Mesenteric fat pad (tissue), 1 donor: ENCODE measurements around the gene CWC15. TPM values are rescaled to one million over a fixed set of nuclear protein-coding genes. Genes with fewer than 3 reads are reported as not detected.
"Not testable (repeated sequence)": the region's sequence is repeated elsewhere in the genome, so short reads cannot be mapped to it uniquely, and the experiment has no call there.

Experiments
- DNase-seq: peaks from one replicate; pipeline ENCODE4 v3.0.0-alpha.2; 2020; ENCODE audit warnings: low spot score
- long read RNA-seq: library from polyadenylated mRNA; unstranded; transcript quantifications from one replicate; pipeline ENCODE4 v2.0.0, GENCODE V29; 2020
- total RNA-seq: library from RNA; stranded (reverse); fragmentation: NEBNext Ultra II Directional; extraction: Animal tissue kit (Norgen Biotek cat#: 25700); gene quantifications from one replicate; pipeline ENCODE4 v1.2.1, GENCODE V29; 2021
- donor health status: DM: yes; HTN: yes; CAD: no.

CWC15 gene
- total RNA-seq = 70.8 TPM
- long read RNA-seq, transcript CWC15-201 (7 exons, 1,576 nt) = major isoform, 37 of 46 reads
- long read RNA-seq, partial matches to known transcripts = 3 of 46 reads
- long read RNA-seq, other reads (novel, unspliced or antisense) = 5 of 46 reads

- DNase-seq = peak; percentile 98
Observed at GRCh38 chr11:94973099-94973968, at the start of gene CWC15, which contains the start of gene KDM4D. TSS of gene CWC15 (minus strand) at chr11:94973556. CDS start at chr11:94972185, 1,371 bp downstream. TSS of gene KDM4D (plus strand) at chr11:94973709. CDS start at chr11:94997373, 23,664 bp downstream.

- DNase-seq = not testable (repeated sequence)
Observed at GRCh38 chr11:95021468-95021867, 48.1 kb upstream of the CWC15 start.

GRCh38 chr11:95016139-95016538, 42.8 kb upstream of the CWC15 start:
- no peak for DNase-seq

- DNase-seq = no peak
Observed at GRCh38 chr11:95014184-95014821, 40.9 kb upstream of the CWC15 start.

GRCh38 chr11:95011376-95011775, 38.0 kb upstream of the CWC15 start:
- no peak for DNase-seq

GRCh38 chr11:95005642-95006041, 32.3 kb upstream of the CWC15 start:
- no peak for DNase-seq

- DNase-seq = no peak
Observed at GRCh38 chr11:95003716-95004115, 30.4 kb upstream of the CWC15 start.

- no peak for DNase-seq
Observed at GRCh38 chr11:94998285-94998684, 24.9 kb upstream of the CWC15 start.

- DNase-seq = no peak
Observed at GRCh38 chr11:94997437-94997836, 24.1 kb upstream of the CWC15 start.

GRCh38 chr11:94993400-94993943, 20.1 kb upstream of the CWC15 start:
- DNase-seq = no peak

GRCh38 chr11:94988748-94989147, 15.4 kb upstream of the CWC15 start:
- DNase-seq = no peak

GRCh38 chr11:94987378-94987777, 14.0 kb upstream of the CWC15 start:
- no peak for DNase-seq

- no peak for DNase-seq
Observed at GRCh38 chr11:94975599-94975998, 2.2 kb upstream of the CWC15 start.

GRCh38 chr11:94974178-94974577, 822 bp upstream of the CWC15 start:
- DNase-seq = no peak

- no peak for DNase-seq
Observed at GRCh38 chr11:94972700-94973098, 657 bp downstream of the CWC15 start.

- no peak for DNase-seq
Observed at GRCh38 chr11:94968334-94968958, 4.9 kb downstream of the CWC15 start.

GRCh38 chr11:94964934-94965333, 8.4 kb downstream of the CWC15 start:
- DNase-seq = no peak

- no peak for DNase-seq
Observed at GRCh38 chr11:94961255-94961654, 12.1 kb downstream of the CWC15 start.

- DNase-seq = no peak
Observed at GRCh38 chr11:94960488-94960887, 12.9 kb downstream of the CWC15 start.

- DNase-seq = no peak
Observed at GRCh38 chr11:94959179-94959578, 14.2 kb downstream of the CWC15 start.

GRCh38 chr11:94958121-94958696, 15.1 kb downstream of the CWC15 start:
- no peak for DNase-seq
